Activated CD4-positive, alpha-beta T cell treated with anti-CD3 and anti-CD28 coated beads, Interleukin-2, amount 10 ng/mL, durations not matched to agents 24 days and 14 days (primary cell): Measurements from ENCODE around the gene ZMYND8. TPM values are rescaled to one million over a fixed set of nuclear protein-coding genes. Genes with fewer than 3 reads are reported as not detected.
"Not testable (repeated sequence)": the region's sequence is repeated elsewhere in the genome, so short reads cannot be mapped to it uniquely, and the experiment has no call there.

Experiments
- DNase-seq: peaks from one replicate; pipeline ENCODE4 v3.0.0; 2022
- H3K27ac Mint-ChIP-seq: one replicate; pipeline ENCODE4 v1.8.0; 2022; ENCODE audit warnings: mild to moderate bottlenecking, mixed read lengths
- H3K27me3 Mint-ChIP-seq: one replicate; pipeline ENCODE4 v1.8.0; 2022; ENCODE audit warnings: mixed read lengths
- H3K36me3 Mint-ChIP-seq: one replicate; pipeline ENCODE4 v1.8.0; 2022; ENCODE audit warnings: low read depth, mild to moderate bottlenecking, mixed read lengths
- H3K4me1 Mint-ChIP-seq: one replicate; pipeline ENCODE4 v1.8.0; 2021; ENCODE audit warnings: mixed read lengths
- H3K4me3 Mint-ChIP-seq: one replicate; pipeline ENCODE4 v1.8.0; 2022; ENCODE audit warnings: mild to moderate bottlenecking, moderate library complexity, mixed read lengths
- H3K9me3 Mint-ChIP-seq: one replicate; pipeline ENCODE4 v1.8.0; 2021; ENCODE audit warnings: mixed read lengths
- intact Hi-C: fragments of 100-400 bp; cut with micrococcal nuclease; formaldehyde crosslinking; loops from one replicate; pipeline ENCODE4 v1.15.1; 2023
- total RNA-seq: library from RNA; stranded (reverse); gene quantifications from 2 replicates; pipeline ENCODE4 v1.2.3, GENCODE V29; 2022

ZMYND8 gene
- total RNA-seq, 1 donor from 2014 or later = 38.1 TPM

DNA sequence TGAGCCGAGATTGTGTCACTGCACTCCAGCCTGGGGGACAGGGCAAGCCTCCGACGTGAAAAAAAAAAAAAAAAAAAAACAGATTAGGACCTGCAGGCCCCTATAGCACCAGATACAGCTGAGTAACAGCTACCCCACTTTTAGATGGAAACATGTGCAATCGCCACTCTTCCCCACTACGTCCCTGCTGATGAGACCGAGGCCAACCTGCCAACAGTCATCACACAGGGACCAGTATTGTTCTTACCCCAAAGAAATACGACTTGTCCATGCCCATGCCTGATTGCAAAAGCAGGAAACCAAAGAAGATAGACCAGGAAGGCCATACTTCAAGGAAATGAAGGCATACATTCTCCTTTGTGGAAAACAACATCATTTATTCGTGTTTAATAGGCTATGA, 45.8 kb downstream of the ZMYND8 start:
- intact Hi-C loops = no loop called here
- Mint-ChIP-seq H3K4me3 (no peak overlapping the region), H3K27ac (no peak overlapping the region), H3K9me3 (no peaks in the 10 kb centered on the region), H3K4me1 (peaks cover 21% of the 10 kb centered on the region), H3K36me3 (peaks cover 36% of the 10 kb centered on the region), H3K27me3 (no peaks in the 10 kb centered on the region)
- DNase-seq = no peak

DNA sequence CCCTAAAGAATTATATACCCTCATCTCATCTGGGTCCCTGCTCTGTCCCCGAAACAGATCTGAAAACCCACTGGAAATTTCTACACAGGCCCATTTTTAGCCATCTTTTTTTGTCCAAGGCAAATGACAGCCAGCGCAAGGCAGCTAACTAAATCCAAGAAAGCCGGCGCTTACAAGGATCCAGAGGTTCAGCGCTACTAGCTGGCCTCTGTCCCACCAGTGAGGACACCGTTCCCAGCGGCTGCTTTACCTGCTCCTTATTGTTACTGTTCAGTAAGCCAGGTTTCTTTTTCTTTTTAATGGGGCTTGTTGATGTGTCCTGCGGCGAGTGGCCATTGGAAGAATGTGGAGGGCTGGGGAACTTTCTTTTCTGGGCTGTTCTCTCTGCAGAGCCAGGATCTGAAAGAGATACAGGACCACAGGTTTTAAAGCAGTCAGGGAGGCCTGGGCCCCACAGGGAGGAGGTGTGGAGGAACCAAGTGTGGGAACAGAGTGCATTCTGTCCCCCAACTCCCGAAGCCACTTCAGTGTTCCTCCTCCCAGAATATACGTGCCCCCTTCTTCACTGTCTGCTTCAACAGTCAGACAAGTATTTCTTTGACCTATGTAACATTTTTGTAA, 46.6 kb downstream of the ZMYND8 start:
- H3K27me3 Mint-ChIP-seq = no peaks in the 10 kb centered on the region

DNA sequence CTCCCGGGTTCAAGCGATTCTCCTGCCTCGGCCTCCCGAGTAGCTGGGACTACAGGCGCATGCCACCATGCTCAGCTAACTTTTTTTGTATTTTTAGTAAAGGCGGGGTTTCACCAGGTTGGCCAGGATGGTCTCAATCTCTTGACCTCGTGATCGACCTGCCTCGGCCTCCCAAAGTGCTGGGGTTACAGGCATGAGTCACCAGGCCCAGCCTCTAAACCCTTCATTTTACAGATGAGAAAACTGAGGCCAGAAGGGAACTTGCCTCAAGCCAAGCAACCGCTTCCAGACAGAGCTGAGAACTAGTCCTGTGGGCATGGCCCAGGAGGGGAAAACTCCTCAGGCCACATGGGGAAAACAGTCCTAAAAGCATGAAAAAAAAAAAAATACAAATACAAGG, 47.1 kb downstream of the ZMYND8 start:
- H3K27me3 Mint-ChIP-seq = no peaks in the 10 kb centered on the region
- intact Hi-C loops = no loop called here
- H3K36me3 Mint-ChIP-seq = peaks cover 35% of the 10 kb centered on the region
- H3K4me3 Mint-ChIP-seq = no peak overlapping the region
- H3K4me1 Mint-ChIP-seq = peaks cover 20% of the 10 kb centered on the region
- no peak for DNase-seq
- no peak overlapping the region for H3K27ac Mint-ChIP-seq
- no peaks in the 10 kb centered on the region for H3K9me3 Mint-ChIP-seq

More for the DNA sequence above, 46.6 kb downstream of the ZMYND8 start:
- peaks cover 35% of the 10 kb centered on the region for H3K36me3 Mint-ChIP-seq
- intact Hi-C loops = no loop called here
- peaks cover 17% of the 10 kb centered on the region for H3K4me1 Mint-ChIP-seq
- no peaks in the 10 kb centered on the region for H3K9me3 Mint-ChIP-seq
- no peak overlapping the region for H3K27ac Mint-ChIP-seq
- no peak for DNase-seq
- no peak overlapping the region for H3K4me3 Mint-ChIP-seq

DNA sequence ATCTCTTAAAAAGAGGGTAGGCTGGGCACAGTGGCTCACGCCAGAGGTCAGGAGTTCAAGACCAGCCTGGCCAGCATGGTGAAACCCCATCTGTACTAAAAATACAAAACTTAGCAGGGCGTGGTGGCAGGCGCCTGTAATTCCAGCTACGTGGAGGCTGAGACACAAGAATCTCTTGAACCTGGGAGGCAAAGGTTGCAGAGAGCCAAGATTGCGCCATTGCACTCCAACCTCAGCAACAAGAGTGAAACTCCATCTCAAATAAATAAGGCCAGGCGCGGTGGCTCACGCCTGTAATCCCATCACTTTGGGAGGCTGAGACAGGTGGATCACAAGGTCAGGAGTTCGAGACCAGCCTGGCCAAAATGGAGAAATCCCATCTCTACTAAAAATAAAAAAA, 48.9 kb downstream of the ZMYND8 start:
- DNase-seq, H3K27me3 Mint-ChIP-seq, H3K27ac Mint-ChIP-seq, H3K4me3 Mint-ChIP-seq, H3K9me3 Mint-ChIP-seq, intact Hi-C loops: not testable (repeated sequence)
- Mint-ChIP-seq H3K4me1 (peaks cover 27% of the 10 kb centered on the region), H3K36me3 (peaks cover 42% of the 10 kb centered on the region)

DNA sequence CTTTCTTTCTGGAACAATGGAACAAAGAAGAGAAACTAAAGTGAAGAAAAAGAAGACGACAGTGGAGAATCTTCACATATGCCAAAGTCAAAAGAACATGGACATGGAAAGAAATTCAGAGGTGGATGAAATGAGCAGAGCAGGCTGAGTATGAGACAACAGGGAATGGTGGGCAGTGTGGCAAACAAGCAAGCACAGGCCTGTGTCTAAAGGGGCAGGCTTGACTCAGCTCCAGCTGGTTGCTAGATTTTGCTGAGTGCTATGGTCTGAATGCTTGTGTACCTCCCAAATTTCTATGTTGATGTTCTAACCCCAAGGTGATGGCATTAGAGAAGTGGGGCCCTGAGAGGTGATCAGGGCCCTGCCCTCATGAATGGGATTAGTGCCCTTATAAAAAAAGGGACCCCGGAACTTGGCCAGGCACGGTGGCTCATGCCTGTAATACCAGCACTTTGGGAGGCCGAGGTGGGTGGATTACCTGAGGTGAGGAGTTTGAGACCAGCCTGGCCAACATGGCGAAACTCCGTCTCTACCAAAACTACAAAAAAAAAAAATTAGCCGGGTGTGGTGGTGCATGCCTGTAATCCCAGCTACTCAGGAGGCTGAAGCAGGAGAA, 49.6 kb downstream of the ZMYND8 start:
- Mint-ChIP-seq H3K4me3 (no peak overlapping the region), H3K27me3 (no peaks in the 10 kb centered on the region), H3K9me3 (no peaks in the 10 kb centered on the region), H3K4me1 (peaks cover 28% of the 10 kb centered on the region), H3K36me3 (peaks cover 44% of the 10 kb centered on the region), H3K27ac (peak overlapping the region; percentile 5)
- intact Hi-C loops = no loop called here
- no peak for DNase-seq

- Mint-ChIP-seq H3K36me3 (peaks cover 47% of the 10 kb centered on the region), H3K9me3 (no peaks in the 10 kb centered on the region), H3K27ac (peak overlapping the region; percentile 63), H3K4me1 (peaks cover 27% of the 10 kb centered on the region), H3K27me3 (no peaks in the 10 kb centered on the region), H3K4me3 (no peak overlapping the region)
- intact Hi-C loops = no loop called here
- no peak for DNase-seq
Measured at GRCh38 chr20:47306095-47306494, 50.4 kb downstream of the ZMYND8 start.

GRCh38 chr20:47305667-47306066, 50.8 kb downstream of the ZMYND8 start:
- DNase-seq = no peak
- peaks cover 44% of the 10 kb centered on the region for H3K36me3 Mint-ChIP-seq
- no peaks in the 10 kb centered on the region for H3K27me3 Mint-ChIP-seq
- intact Hi-C loops = no loop called here
- H3K27ac Mint-ChIP-seq = peak overlapping the region; percentile 63
- peaks cover 24% of the 10 kb centered on the region for H3K4me1 Mint-ChIP-seq
- H3K9me3 Mint-ChIP-seq = no peaks in the 10 kb centered on the region
- H3K4me3 Mint-ChIP-seq = no peak overlapping the region

DNA sequence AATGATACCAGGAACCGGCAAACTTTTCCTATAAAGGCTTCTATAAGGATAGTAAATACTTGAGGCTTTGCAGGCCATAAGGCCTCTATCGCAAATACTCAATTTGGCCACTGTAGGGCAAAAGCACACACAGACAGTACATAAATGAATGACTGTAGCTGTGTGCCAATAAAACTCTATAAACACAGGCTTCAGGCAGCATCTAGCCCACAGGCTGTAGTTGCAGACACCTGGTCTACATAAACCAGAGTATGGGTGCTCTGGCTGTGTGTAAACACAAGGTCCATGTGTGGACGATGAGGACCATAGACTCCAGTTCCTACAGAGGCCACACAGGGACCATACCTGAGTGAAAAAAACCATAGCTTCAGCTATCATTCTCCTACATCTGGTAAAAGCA, 52.2 kb downstream of the ZMYND8 start:
- Mint-ChIP-seq H3K36me3 (peaks cover 43% of the 10 kb centered on the region), H3K4me3 (no peak overlapping the region), H3K9me3 (no peaks in the 10 kb centered on the region), H3K27ac (no peak overlapping the region), H3K27me3 (no peaks in the 10 kb centered on the region), H3K4me1 (peaks cover 26% of the 10 kb centered on the region)
- no peak for DNase-seq
- intact Hi-C loops = no loop called here

DNA sequence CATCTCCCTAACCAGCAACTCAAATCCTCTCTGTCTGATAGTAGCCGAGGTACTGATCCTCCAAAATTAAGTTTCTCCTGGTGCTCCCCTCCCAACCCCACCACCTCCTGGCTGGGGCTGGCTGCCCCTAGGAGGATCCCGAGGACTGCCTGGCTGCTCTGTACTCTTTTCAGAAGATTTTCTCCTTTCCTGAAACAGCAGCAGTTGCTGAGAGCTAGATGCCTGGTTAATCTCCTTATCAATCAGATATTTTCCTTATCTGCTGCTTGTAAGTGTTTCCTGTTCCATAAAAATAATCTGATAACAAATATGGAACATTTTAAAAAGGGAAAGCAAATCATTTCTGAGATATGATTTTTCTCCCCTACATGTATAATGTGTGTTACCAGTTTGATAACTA, 52.8 kb downstream of the ZMYND8 start:
- DNase-seq = no peak
- H3K4me1 Mint-ChIP-seq = peaks cover 26% of the 10 kb centered on the region
- intact Hi-C loops = no loop called here
- no peak overlapping the region for H3K4me3 Mint-ChIP-seq
- no peaks in the 10 kb centered on the region for H3K9me3 Mint-ChIP-seq
- no peak overlapping the region for H3K27ac Mint-ChIP-seq
- no peaks in the 10 kb centered on the region for H3K27me3 Mint-ChIP-seq
- peaks cover 43% of the 10 kb centered on the region for H3K36me3 Mint-ChIP-seq

DNA sequence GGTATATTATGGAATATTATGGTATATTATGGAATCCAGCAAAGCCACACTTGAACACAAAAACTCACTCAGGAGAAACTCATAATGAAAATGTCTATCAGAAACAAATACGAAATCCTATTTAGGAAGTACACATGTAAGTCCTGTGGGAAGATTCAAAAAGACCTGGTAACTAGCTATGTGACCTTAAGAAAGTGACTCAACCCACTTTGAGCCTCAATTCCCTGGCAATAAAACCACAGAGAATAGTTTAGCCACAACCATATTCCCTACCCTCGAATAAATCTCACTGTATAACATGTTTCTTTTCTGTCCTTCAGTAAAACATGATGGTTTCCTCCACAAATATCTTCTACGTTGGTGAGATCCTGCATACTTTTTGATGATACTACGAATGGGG, 56.4 kb downstream of the ZMYND8 start:
- H3K27ac Mint-ChIP-seq = no peak overlapping the region
- H3K27me3 Mint-ChIP-seq = no peaks in the 10 kb centered on the region
- H3K4me3 Mint-ChIP-seq = no peak overlapping the region
- peaks cover 58% of the 10 kb centered on the region for H3K36me3 Mint-ChIP-seq
- no peaks in the 10 kb centered on the region for H3K9me3 Mint-ChIP-seq
- H3K4me1 Mint-ChIP-seq = peaks cover 17% of the 10 kb centered on the region
- intact Hi-C loops = no loop called here
- no peak for DNase-seq

DNA sequence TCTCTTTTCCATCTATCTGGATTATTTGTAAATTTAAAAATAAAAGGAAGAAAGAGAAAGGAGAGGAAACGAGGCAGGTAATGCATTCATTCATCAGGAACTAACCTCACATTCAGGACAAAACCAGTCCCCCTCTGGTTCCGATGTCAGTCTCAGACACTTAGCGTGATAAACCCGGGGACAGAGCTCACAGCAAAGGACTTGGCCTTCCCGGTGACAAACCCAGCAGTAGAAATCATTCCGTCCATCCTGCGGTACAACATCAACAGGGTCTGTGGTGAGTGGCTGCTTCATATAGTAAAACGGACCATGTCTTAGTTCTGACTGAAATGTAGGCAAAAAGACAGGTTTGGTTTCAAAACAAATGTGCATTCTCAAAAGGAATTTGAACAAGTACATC, 57.9 kb downstream of the ZMYND8 start:
- intact Hi-C loops = no loop called here
- peaks cover 19% of the 10 kb centered on the region for H3K4me1 Mint-ChIP-seq

DNA sequence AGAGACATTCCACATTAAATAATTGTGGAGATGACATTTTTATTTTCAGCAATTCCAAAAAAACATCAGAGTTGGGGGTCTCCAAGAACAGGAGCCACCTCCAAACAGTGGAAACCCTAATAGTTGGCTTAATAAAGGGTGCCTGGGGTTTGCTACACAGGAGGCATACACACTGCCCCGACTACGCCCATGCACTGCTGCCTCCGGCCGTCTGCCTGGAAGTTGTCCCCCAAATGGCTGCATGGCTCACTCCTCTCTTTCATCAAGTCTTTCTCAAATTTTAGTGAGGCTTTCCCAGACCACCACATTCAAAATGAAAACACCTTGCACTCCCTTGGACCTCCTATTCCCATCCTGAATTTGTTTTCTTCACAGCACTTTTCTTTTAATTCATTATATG, 58.8 kb downstream of the ZMYND8 start:
- H3K9me3 Mint-ChIP-seq = no peaks in the 10 kb centered on the region
- H3K4me1 Mint-ChIP-seq = peaks cover 16% of the 10 kb centered on the region
- no peaks in the 10 kb centered on the region for H3K27me3 Mint-ChIP-seq
- no peak overlapping the region for H3K4me3 Mint-ChIP-seq
- DNase-seq = no peak
- intact Hi-C loops = no loop called here
- peaks cover 68% of the 10 kb centered on the region for H3K36me3 Mint-ChIP-seq
- no peak overlapping the region for H3K27ac Mint-ChIP-seq

More for the DNA sequence above, 57.9 kb downstream of the ZMYND8 start:
- Mint-ChIP-seq H3K4me3 (no peak overlapping the region), H3K27ac (no peak overlapping the region), H3K27me3 (no peaks in the 10 kb centered on the region), H3K9me3 (no peaks in the 10 kb centered on the region), H3K36me3 (peaks cover 68% of the 10 kb centered on the region)
- no peak for DNase-seq

DNA sequence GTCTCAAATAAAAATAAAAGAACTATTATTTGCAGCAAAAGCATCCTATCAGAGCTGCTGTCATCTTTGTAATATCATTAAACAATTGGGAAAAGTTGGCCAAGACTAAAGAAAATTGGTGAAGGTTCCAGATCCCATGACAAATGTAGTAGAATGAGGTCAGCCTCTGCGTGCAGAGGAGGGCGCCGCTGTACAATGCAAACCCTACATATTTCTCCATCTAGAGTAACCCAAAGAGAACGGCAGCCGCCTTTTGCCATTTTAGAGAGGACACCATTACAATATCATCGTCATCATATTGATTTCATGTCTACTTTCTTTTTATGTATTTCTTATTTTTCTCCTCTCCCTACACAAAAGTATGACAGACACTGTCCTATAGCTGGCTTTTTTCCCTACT, 59.5 kb downstream of the ZMYND8 start:
- Mint-ChIP-seq H3K9me3 (no peaks in the 10 kb centered on the region), H3K4me1 (peaks cover 14% of the 10 kb centered on the region), H3K27ac (no peak overlapping the region), H3K36me3 (peaks cover 68% of the 10 kb centered on the region), H3K4me3 (no peak overlapping the region), H3K27me3 (no peaks in the 10 kb centered on the region)
- intact Hi-C loops = no loop called here
- DNase-seq = no peak

DNA sequence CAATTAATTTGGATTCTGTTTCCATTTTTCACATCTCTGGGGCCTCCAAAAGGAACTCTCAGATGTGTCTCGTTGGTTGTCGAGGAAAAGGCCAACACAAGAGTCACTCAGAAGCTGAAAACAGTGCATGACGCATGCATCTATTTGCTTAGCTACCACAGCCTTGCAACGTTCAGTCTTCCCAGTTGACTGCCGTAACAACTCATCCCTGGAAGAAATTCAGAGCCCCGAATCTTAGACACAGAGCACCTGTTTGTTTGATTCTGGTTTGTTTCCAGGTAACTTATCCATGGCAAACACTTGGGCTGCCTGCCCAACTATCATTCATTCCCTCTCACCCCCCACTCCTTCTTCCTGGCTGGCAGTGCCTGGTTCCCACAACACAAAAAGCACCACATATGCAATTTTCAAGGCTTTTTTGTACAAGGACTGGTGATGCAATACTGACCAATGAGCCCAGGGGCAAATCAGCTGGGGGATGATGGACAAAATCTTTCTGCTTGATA, 60.5 kb downstream of the ZMYND8 start:
- H3K9me3 Mint-ChIP-seq = no peaks in the 10 kb centered on the region
- peaks cover 14% of the 10 kb centered on the region for H3K4me1 Mint-ChIP-seq
- no peak overlapping the region for H3K27ac Mint-ChIP-seq
- no peak overlapping the region for H3K4me3 Mint-ChIP-seq
- H3K27me3 Mint-ChIP-seq = no peaks in the 10 kb centered on the region
- intact Hi-C loops = no loop called here
- no peak for DNase-seq
- peaks cover 69% of the 10 kb centered on the region for H3K36me3 Mint-ChIP-seq
